ENCODE data around the gene ROCK1. TPM values are rescaled to one million over a fixed set of nuclear protein-coding genes. Genes with fewer than 3 reads are reported as not detected.

The ROCK1 gene
- 53.0 and 53.7 TPM in 2 replicates for total RNA-seq
- 5.3 and 5.9 TPM in 2 replicates for polyA plus RNA-seq
- polyA plus RNA-seq (2011; cell fraction: cytosol; rRNA removed), result 6.9 and 7.3 TPM in 2 replicates
- polyA plus RNA-seq (2011; cell fraction: nucleus; rRNA removed), result 41.0 and 62.7 TPM in 2 replicates
- polyA plus RNA-seq (2012), result 25.3 and 39.2 TPM in 2 replicates
- polyA minus RNA-seq, result 21.4 and 47.3 TPM in 2 replicates
- 16.0 TPM for polyA minus RNA-seq (2011; cell fraction: cytosol; rRNA and poly(A)+ RNA removed)
- polyA minus RNA-seq (2011; cell fraction: nucleus; rRNA and poly(A)+ RNA removed), result 96.4 and 142 TPM in 2 replicates
- percentile 92 among the genes with signal in this experiment for Bru-seq, nascent RNA
- percentile 89 among the genes with signal in this experiment for BruChase-seq, experiment 1, labeled RNA remaining after a 6-hour chase
- percentile 85 among the genes with signal in this experiment for BruChase-seq, experiment 2, labeled RNA remaining after a 2-hour chase
- long read RNA-seq, full-length matches to known transcripts, result 10 of 23 reads
- long read RNA-seq, partial matches to known transcripts, result 8 of 23 reads
- long read RNA-seq, other reads (novel, unspliced or antisense), result 5 of 23 reads

GRCh38 chr18:21111346-21112139, at the start of gene ROCK1:
Gene ROCK1 (minus strand): TSS chr18:21111813. CDS start chr18:21110910, 903 bp downstream.
- DNase-seq (ENCODE audit: low read depth, low spot score), result peak; percentile 96
- no peak for TF ChIP-seq CTCF (IDR thresholded peaks at IDR 0.05; ENCODE audit: extremely low read depth in 1 of 2, insufficient read depth in 1 of 2, low read depth in 1 of 2, low read length in 2 of 2)
- TF ChIP-seq POLR2A (IDR thresholded peaks at IDR 0.05; ENCODE audit: low read depth, low read length), result peak; percentile 59
- peak; percentile 56 for TF ChIP-seq POLR2AphosphoS5 (IDR thresholded peaks at IDR 0.05; ENCODE audit: insufficient read depth, low read depth, low read length)
- Histone ChIP-seq H3K4me3 (replicated peaks in 1 of 3; ENCODE audit: insufficient read depth in 1 of 3, low read depth in 1 of 3, low read length in 3 of 3) (peak within 1 kb of the TSS; percentile 73 to 100 (median 99)), H3K9me3 (replicated peaks; ENCODE audit: control insufficient read depth, insufficient read depth, low read length) (no peaks in the 10 kb centered on the region), H3K9me1 (replicated peaks; ENCODE audit: control insufficient read depth, extremely low read depth, insufficient read depth, low read length) (no peaks in the 10 kb centered on the region), H3K4me2 (ENCODE audit: insufficient read depth, low read length) (peak within 1 kb of the TSS; percentile 100), H3K36me3 (ENCODE audit: control insufficient read depth in 2 of 2, extremely low read depth in 1 of 2, insufficient read depth in 2 of 2, low read length in 2 of 2) (no peaks in the 10 kb centered on the region), H4K20me1 (replicated peaks; ENCODE audit: control insufficient read depth, extremely low read depth, insufficient read depth, low read length) (peaks cover 19% of the 10 kb centered on the region), H3K27me3 (ENCODE audit: control insufficient read depth in 2 of 2, insufficient read depth in 2 of 2, low read length in 2 of 2) (peaks cover 0 to 3% of the 10 kb centered on the region in 2 experiments), H3K79me2 (ENCODE audit: control insufficient read depth, insufficient read depth, low read length) (peaks cover 49% of the 10 kb centered on the region), H3K9ac (replicated peaks; ENCODE audit: extremely low read depth, insufficient read depth, low read length) (peak within 1 kb of the TSS; percentile 72), H3K27ac (ENCODE audit: insufficient read depth, low read depth, low read length) (peak within 1 kb of the TSS; percentile 61), H3K4me1 (ENCODE audit: control insufficient read depth, extremely low read depth, insufficient read depth, low read length) (peaks cover 23% of the 10 kb centered on the region), H2AFZ (ENCODE audit: low read depth, low read length) (peak within 1 kb of the TSS; percentile 100)
- intact Hi-C loops (cut with micrococcal nuclease) (loop anchor here (2.0 kb wide), 3 partner anchors 63 to 489 kb away; partner anchors contain the start of gene ESCO1), dilution Hi-C loops (cut with MboI; ENCODE audit: extremely low pct_ligation_motif_present, low sequenced_read_pairs) (no loop called here)
- ChIA-PET POLR2A (no interaction called here), CTCF (interaction anchor here (0.6 to 1.4 kb wide), 7 partner anchors 11 to 140 kb away, joined by 3 to 13 read pairs (median 3); no protein-coding TSS in a partner anchor)
- FAIRE-seq, result peak; percentile 78
- BruUV-seq (replicated peaks), result TSS peak; percentile 35
